Breast epithelium (tissue), 3 donors: Measurements from ENCODE around the gene MUC22.

Experiments used
- POLR2A ChIP-seq: fragments of 450-650 bp; IDR thresholded peaks from one replicate; pipeline ENCODE4 v1.6.1; 2016; ENCODE audit warnings: antibody characterized with exemption, mild to moderate bottlenecking, moderate library complexity
- POLR2AphosphoS5 ChIP-seq, 3 donors: sonication (generic); formaldehyde crosslinking; IDR thresholded peaks; one replicate each; pipeline ENCODE4 v1.6.1; 2017; ENCODE audit warnings: antibody characterized with exemption in 3 of 3
- TF ChIP-seq, protein P1 (sequence below), 3 donors: fragments of 450-650 bp; IDR thresholded peaks; one replicate each; pipeline ENCODE4 v1.5.1; 2016 to 2017; ENCODE audit warnings: antibody characterized with exemption in 3 of 3, mild to moderate bottlenecking in 3 of 3, moderate library complexity in 3 of 3

DNA sequence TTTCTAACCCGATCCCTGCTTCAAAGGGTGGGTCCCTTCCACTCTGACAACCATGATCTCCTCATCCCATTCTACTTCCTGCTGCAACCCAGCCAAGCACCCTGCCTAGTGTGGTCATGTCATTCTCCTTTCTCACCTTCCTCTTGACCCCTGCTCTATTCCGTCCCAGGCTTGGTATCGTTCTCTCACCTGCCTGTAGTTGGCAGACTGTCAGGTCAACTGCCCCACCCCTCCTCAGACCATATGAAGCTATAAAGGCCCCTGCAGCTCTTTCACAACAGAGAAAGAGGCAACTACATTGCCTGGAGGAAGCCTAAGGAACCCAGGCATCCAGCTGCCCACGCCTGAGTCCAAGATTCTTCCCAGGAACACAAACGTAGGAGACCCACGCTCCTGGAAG lies 26.8 kb upstream of the MUC22 start, which contains the start of gene MUC21:
- TF ChIP-seq POLR2A (no peak), POLR2AphosphoS5 (IDR thresholded peaks at IDR 0.05) (no peak)
- TF ChIP-seq, protein P1, sequence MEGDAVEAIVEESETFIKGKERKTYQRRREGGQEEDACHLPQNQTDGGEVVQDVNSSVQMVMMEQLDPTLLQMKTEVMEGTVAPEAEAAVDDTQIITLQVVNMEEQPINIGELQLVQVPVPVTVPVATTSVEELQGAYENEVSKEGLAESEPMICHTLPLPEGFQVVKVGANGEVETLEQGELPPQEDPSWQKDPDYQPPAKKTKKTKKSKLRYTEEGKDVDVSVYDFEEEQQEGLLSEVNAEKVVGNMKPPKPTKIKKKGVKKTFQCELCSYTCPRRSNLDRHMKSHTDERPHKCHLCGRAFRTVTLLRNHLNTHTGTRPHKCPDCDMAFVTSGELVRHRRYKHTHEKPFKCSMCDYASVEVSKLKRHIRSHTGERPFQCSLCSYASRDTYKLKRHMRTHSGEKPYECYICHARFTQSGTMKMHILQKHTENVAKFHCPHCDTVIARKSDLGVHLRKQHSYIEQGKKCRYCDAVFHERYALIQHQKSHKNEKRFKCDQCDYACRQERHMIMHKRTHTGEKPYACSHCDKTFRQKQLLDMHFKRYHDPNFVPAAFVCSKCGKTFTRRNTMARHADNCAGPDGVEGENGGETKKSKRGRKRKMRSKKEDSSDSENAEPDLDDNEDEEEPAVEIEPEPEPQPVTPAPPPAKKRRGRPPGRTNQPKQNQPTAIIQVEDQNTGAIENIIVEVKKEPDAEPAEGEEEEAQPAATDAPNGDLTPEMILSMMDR (IDR thresholded peaks at IDR 0.05), result no peak
